HL-60/S4 treated with phorbol 12-myristate 13-acetate at 8.2 ng/mL for 4 days and 3 days (cell line): ENCODE results near the gene PRR36.

ENCODE experiments used
- in situ Hi-C: fragments of 300-500 bp; cut with MboI; formaldehyde crosslinking; loops from 2 replicates; pipeline ENCODE4 v1.15.0; 2022; ENCODE audit warnings: low sequenced_read_pairs

The PRR36 gene

DNA sequence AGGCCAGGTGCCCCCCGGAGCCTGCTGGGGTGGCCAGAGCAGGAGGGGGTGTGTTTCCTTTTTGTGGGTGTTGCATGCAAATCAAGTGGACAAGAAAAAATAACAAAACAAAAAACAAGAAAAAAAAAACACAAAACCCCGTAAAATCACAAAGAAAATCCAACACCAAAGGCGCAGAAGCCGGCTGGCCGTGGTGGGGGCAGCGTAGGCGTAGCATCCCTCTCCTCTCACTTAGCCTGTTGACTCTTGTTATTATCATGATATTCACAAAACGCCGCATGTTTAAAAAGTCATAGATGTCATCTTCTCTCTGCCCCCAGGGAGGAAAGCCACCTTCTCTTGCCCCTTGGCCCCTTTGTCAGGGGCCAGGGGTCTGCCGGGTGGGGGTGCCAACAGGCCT, 39.5 kb upstream of the PRR36 start:
- in situ Hi-C loops, result no loop called here

DNA sequence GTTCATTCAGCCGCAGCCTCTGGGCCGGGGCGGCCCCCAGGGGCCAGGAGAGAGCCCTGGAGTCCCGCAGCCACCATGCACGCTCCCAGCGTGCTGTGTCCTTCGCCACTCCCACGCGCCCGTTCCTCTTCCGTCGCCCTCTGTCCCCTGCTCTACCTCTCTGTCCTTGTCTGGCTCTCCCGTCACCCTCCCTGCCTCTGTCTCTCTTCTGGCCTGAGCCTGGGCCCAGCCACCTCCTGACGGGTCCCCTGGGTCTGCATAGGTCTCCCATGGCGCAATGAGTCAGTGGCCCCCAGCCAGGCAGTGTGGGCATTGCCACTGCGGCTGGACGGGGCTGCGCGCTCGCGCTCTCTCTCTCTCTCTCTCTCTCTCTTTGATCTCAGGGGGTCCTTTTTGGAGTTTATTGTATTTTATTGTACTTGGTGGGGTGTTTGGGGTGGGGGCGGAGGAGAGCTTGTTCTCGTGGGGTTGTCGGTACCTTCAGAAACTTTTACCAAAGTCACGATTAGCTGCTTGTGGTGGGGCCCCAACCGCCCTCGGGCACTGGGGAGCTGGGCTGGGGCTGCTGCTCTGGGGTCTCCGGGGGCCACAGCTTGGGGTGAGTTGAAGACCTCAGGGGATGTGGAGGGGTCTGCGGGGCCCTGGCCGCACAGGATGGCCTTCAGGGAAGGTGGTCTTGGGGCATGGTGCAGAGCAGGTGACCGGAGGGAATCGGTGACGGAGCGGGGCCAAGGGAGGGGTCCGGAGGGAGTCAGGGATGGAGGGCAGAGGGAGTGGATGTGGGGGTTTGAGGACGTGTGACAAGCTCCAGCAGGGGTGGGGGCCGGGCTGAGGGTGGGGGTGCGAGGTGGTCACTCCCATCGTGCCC, 38.7 kb upstream of the PRR36 start:
- in situ Hi-C loops, result no loop called here

DNA sequence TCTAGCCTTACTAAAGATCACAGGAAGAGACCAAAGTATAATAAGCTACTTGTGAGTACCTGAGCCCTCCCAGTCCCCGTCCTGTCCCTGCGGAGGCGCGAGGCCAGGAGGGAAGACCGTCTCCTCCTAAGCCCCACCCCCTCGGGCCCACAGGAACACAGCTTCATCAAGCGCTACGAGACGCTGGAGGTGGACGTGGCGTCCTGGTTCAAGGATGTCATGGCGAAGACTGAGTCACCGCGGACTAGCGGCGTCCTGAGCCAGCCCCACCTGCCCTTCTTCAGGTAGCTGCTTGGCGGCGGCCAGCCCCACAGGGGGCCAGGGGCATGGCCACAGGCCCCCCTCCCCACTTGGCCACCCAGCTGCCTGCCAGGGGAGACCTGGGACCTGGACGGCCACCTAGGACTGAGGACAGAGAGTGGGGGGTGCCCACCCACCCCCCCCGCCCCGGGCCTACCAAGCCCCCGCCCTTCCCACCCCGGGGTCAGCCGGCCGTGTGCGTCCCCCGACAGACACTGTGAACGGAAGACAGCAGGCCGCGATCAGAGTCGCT, 38.0 kb upstream of the PRR36 start:
- in situ Hi-C loops, result no loop called here

DNA sequence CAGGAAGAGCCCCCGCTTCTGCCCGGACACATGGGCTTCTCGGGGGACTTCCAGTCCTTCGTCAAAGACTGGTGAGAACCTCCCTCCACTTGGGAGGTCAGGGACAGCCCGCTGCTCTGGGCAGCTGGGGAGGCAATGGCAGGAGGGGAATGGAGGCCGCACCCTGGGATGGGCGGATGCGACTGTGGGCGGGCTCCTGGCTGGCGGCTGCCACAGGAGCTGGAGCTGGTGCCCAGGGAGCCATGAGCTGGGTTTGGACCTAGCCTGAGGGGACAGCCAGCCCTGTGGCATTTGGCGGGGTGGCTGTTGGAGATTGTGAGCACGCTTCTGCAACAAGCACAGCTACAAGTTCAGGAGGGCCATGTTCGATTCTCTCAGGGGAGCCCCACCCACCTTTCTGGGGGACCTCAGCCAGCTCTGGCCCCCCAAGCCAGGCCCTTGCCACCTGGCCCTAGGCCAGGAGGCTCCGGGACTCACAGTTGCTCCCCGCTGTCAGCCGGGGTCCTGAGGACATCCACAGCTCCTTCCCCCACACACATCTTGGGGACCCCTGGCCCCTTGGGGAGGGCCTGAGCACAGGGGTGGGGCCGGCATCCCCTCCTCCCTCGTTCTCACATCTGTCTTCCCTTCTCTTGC, 37.4 kb upstream of the PRR36 start:
- in situ Hi-C loops, result no loop called here

DNA sequence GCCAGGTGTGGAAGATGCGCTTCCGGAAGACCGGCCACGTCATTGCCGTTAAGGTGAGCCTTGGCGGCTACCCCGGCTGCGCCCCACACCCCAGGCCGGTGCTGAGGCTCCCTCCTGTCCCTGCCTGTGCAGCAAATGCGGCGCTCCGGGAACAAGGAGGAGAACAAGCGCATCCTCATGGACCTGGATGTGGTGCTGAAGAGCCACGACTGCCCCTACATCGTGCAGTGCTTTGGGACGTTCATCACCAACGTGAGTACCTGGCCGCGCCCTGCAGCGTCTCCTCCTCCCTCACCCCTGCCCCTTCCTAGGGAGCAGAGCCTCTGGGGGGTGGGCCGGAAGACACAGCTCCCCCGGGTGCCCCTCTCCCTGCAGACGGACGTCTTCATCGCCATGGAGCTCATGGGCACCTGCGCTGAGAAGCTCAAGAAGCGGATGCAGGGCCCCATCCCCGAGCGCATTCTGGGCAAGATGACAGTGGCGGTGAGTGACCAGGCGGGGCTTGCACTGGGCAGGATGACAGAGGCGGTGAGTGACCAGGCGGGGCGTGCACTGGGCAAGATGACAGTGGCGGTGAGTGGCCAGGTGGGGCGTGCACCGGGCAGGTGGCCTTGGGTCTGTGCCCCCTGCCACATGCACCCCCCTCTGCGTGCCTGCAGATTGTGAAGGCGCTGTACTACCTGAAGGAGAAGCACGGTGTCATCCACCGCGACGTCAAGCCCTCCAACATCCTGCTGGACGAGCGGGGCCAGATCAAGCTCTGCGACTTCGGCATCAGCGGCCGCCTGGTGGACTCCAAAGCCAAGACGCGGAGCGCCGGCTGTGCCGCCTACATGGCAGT, 36.4 kb upstream of the PRR36 start:
- in situ Hi-C loops, result no loop called here

DNA sequence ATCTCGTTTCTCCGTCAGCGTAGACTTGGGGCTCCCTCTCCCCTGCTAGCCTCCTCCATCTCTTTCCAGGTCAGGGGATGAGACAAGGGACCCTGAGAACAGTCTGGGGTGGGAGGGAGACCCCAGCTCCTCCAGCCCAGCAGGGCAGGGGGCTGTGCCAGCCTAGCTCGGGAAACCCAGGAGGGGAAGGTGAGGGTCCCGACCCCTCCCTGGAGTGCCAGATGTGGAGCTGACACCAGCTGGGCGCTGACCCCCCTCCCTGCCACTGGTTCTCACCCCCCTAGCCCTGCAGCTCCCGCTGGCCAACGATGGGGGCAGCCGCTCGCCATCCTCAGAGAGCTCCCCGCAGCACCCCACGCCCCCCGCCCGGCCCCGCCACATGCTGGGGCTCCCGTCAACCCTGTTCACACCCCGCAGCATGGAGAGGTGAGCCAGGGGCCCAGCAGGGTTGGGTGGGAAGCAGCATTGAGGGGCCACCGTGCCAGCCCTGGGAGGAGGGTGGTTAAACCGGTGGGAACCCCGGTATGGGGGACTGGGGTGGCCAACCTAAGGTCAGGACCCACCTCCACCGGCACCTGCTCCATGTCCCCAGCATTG, 35.4 kb upstream of the PRR36 start:
- in situ Hi-C loops, result no loop called here

DNA sequence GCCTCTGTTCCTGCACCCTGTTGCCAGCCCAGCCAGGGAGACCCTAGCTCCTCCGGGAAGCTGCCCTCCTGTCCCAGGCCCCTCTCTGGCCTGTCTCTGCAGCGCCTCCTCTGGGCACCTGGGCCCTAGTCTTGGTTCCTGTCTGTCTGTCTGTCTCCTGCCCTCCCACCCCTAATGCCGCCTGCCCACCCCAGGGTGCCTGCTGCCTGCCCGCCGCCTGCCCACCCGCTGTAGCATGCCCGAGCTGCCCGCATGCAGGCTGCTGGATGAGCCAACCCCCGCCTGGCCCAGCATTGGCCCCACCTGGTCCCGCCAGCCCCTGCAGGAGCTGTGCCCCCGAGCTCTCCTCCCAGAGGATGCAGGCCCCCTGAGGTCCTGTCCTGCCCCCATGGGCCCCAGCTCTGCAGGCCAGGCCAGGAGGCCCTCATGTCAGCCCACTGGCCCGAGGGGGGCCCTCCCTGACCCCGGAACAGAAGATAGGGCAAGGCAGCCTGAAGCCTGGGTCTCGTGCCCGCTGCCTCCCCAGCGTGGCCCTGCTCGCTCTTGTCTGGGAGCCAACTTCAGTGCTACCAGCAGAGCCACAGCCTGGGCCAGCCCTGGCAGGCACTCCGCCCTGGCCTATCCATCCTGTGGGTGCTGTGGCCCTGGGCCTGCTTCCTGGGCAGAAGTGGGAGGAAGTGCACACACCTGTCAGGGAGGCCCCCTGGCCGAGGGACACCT, 34.7 kb upstream of the PRR36 start:
- in situ Hi-C loops, result no loop called here

DNA sequence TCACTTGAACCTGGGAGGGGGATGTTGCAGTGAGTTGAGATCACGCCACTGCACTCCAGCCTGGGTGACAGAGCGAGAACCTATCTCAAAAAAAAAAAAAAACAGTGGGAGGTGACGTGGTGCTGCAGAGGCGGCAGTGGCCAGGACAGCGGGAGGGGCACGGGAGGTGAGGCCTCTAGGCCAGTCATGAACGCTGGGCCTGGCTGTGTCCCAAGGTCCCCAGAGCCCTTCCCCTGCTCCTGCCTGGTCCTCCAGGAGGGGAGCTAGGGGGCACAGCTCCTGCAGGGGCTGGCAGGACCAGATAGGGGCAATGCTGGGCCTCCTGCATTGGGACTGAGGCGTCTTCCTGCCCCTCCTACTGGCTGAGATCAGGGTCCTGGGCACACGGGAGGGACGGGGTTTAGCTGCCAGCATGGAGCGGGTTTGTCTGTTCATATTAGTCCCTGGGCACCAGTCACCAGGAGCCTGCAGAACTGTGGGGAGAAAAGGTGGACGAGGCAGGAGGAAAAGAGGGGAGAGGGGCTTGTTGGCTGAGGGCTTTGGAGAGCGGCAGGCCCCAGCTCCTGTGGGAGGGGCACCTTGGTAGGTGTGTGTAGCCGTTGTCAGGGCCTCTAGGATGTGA, 34.0 kb upstream of the PRR36 start:
- in situ Hi-C loops, result no loop called here

DNA sequence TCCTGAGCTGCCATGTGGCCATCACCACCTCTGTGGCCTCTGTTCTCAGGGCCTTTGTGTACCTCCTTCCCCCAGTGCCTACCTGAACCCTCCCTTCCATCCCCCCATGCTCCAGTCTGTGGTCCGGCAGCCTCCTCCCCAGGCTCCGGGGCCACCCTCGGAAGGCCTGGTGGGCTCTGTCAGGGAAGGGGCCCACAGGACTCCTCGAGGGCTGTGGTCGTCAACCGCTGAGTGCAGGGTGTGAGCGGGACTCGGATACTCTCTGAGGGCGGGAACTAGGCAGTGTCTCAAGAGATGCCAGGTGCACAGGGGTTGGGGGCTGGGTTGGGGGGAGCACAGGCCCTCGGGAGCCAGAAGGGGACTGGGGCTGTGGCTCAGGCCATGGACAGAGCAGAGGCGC, 33.4 kb upstream of the PRR36 start:
- in situ Hi-C loops, result no loop called here

DNA sequence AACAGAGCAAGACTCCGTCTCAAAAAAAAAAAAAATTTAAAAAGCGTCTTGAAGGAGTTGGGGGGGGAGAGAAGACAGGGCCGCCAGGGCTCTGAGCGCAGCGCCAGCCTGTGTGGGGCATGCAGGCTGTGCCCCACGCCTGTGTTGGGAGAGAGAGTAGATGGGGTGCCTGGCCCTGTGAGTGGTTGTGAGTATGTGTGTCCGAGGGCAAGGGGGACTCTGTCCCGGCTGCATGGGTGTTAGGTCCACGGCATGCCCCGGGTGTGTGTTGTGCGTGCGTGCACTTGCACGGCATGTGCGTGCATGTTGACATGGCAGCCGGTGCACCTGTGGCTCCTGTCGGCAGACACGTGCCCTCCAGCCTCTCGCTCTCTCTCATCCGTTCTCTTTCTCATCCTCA, 32.9 kb upstream of the PRR36 start:
- in situ Hi-C loops, result no loop called here

DNA sequence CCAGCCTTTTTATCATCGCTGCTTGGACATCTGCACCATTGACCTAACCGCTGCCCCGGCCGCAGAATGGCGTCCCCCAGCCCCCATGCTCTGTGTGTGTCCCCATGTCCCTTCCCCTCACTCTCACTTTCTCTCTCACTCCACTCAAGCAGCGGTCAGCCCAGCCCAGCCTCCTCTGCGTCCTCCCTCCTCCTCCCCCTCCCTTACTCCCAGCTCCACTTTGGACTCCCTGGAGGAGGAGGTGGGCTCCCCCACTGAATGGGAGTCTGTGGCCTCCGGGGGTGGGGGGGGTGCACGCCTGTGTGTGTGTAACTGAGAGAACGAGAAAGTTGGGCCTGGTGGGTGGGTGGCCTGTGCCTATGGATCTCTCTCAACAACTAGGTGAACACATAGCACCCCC, 31.7 kb upstream of the PRR36 start:
- in situ Hi-C loops, result no loop called here

DNA sequence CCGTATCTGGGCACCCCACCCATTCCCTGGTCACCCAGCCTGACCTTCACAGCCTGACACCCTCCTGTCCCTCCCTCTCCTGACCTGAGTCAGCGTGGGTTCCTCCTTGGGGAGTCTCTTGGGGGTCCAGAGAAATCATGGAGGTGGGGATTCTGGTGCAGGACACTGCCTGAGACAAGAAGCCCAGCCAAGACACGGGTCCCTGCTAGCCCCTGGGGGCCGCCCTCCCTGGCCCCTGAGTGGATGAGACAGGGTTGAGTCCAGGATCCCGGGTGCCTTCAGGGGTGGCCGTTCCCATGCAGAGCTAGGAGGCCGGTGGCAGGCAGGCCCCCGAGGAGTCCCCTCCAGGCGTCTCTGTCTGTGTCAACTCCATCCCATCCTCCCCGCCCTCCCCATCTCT, 31.1 kb upstream of the PRR36 start:
- in situ Hi-C loops, result no loop called here

DNA sequence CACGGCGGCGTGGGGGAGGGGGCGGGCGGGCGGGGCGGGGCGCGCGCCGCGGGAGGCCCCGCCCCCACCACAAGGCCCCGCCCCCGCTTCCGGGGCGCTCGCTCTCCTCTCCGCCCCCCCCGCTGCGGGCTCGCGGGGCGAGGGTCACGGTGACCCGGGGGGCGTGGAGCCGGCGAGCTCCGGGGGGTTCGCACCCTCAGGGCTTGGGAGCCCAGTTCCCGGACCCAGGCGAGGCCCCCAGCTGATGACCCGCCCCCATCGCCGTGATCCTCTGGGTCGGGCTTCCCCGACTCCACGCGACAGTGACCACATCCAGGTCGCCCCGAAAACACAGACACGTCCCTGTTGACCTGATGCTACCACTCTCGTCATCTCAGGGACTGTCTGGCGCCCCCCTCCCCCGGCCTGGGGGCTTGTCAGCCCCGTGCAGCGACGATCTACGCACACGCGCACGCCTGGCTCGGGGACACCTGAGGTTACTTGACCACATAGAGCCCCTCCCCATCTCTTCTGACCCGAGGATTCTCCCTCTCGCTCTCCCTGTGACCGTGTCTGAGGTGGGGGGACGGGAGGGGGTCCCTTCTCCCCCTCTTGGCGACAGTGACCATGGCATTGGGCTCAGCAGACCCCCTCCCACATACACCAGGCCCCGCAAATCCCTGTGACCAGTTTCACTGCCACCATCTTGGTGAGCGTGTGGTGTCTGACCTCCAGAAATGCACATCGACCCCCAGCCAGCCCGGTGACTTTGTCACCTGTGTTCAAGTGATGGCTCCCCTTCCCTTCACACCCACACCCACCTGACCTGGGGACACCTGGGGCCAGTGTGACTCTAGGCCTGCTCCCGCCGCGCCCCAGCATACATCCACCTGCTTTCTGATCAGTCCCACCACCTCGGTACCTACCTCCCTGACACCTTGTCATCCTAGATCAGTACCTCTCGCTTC, 30.2 kb upstream of the PRR36 start:
- in situ Hi-C loops, result no loop called here

DNA sequence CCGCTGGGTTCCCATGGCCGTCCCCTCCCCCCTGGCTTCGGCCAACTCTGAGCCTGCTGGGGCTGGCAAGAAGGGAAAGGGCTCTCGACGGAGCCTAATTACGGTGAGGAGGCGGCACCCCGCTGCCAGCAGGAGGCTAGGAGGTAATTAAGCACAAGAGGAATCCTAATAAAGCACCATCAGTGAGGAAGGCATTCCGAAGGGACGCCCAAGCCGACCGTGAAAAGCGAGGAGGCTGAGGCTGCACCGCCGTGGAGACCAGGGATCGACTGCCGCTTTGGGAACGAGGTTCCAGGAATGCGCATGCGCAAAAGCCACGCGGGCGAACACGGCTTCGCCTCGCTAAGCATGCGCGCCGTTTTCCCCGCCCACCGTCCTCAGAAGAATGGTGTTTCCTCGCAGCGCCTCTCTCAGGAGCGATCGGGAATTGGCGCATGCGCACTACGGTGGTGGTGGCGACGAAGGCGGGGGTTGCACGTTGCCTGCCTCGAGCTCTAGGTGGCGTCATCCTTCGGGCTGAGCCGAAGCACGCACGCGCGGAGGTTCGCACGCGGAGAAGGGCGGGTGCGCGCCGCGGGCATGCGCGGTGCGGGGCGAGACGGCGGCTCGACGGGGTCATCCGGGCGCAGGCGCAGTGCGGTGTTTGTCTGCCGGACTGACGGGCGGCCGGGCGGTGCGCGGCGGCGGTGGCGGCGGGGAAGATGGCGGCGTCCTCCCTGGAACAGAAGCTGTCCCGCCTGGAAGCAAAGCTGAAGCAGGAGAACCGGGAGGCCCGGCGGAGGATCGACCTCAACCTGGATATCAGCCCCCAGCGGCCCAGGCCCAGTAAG, 29.3 kb upstream of the PRR36 start, which contains the start of gene MAP2K7:
TSS of gene MAP2K7 (plus strand) at position 634 of the 830 bp plus-strand sequence. CDS start at position 702, 68 bp downstream.
- in situ Hi-C loops, result no loop called here

DNA sequence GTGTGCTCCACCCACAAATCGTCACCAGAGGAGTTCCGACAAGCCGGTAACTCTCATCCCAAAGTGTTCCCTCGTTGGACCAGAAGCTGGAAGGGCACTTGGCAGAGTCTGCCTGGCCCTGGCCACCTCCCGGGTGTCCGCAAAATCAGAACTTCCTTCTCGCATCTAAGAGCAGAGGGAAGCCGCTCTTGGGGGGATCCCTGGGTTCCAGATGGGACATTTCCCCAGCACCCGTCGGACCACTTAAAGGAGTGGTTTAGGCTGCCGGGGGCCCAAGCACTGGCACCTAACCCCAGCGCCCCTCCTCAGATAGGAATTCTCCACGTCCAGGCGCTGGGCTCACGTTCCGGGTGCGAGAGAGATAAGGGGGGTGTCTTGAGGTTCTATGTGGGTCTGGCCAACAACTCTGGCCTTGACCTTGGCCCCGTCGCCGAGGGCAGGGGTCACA, 28.6 kb upstream of the PRR36 start:
- in situ Hi-C loops, result no loop called here

DNA sequence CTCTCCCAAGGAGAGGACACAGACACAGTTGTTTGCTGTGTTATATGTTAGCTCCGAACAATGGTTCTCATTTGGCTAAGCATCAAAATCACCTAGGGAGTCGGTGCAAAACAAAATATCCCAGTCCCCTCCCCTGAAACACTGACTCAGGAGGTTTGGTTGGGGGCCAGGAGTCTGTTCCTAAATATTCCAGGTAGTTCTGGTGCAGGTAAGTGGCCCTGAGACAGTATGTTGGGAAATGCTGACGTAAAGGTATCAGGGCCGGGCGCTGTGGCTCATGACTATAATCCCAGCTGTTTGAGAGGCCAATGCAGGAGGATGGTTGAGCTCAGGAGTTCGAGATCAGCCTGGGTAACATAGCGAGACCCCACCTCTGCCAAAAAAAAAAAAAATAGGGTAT, 27.1 kb upstream of the PRR36 start:
- in situ Hi-C loops, result no loop called here

DNA sequence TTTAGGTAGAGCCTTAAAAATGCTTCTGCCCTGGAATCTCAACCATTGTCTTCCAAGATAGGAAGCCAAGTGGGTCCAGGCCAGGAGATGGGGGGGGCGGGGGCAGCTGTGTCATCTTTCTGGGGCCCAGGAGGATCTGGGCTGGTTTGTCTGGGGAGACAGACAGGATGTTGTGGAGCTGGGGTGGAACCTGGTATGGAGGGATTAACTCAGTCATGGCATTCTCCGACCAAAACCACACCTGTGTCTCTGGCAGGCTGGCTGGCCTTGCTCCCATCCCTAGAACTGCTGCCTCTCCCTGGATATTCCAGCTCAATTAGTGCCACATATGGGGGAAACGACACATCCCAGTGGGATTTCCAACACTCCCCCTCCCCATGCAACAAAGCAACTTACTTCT, 26.7 kb upstream of the PRR36 start:
- in situ Hi-C loops, result no loop called here

DNA sequence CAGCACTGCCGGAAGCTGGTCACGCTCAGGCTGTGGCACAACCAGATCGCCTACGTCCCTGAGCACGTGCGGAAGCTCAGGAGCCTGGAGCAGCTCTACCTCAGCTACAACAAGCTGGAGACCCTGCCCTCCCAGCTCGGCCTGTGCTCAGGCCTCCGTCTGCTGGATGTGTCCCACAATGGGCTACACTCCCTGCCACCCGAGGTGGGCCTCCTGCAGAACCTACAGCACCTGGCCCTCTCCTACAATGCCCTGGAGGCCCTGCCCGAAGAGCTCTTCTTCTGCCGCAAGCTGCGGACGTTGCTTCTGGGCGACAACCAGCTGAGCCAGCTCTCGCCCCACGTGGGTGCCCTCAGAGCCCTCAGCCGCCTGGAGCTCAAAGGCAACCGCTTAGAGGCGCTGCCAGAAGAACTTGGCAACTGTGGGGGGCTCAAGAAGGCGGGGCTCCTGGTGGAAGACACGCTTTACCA, 26.2 kb upstream of the PRR36 start:
- in situ Hi-C loops, result no loop called here
